H1 (cell line): Measurements from ENCODE around the gene COMMD1. TPM values are rescaled to one million over a fixed set of nuclear protein-coding genes. Genes with fewer than 3 reads are reported as not detected.

ENCODE experiments used
- BCL11A ChIP-seq, 2 experiments: IDR thresholded peaks; one replicate each; pipeline ENCODE4 v1.6.1; 2011; ENCODE audit warnings: low read depth in 2 of 2, low read length in 2 of 2, mild to moderate bottlenecking in 2 of 2
- CEBPB ChIP-seq: IDR thresholded peaks from 2 replicates; pipeline ENCODE4 v1.6.1; 2012; ENCODE audit warnings: low read depth, low read length
- CHD2 ChIP-seq: IDR thresholded peaks from 2 replicates; pipeline ENCODE4 v1.6.1; 2012; ENCODE audit warnings: low read length, improper control_type of control experiment
- CTBP2 ChIP-seq: IDR thresholded peaks from 2 replicates; pipeline ENCODE4 v1.7.0; 2011; ENCODE audit warnings: borderline replicate concordance, mild to moderate bottlenecking, moderate library complexity, mixed read lengths, low read length; ENCODE audit not compliant: insufficient read depth, insufficient read length
- FOSL1 ChIP-seq: IDR thresholded peaks from 2 replicates; pipeline ENCODE4 v1.6.1; 2011; ENCODE audit warnings: mild to moderate bottlenecking, low read depth, low read length, moderate library complexity; ENCODE audit not compliant: insufficient read depth
- JUN ChIP-seq: IDR thresholded peaks from 2 replicates; pipeline ENCODE4 v1.6.1; 2011; ENCODE audit warnings: low read depth, mild to moderate bottlenecking, improper control_type of control experiment, low read length
- MAFK ChIP-seq: IDR thresholded peaks from 2 replicates; pipeline ENCODE4 v1.6.1; 2012; ENCODE audit warnings: low read depth, mild to moderate bottlenecking, improper control_type of control experiment, low read length
- TAF7 ChIP-seq: optimal IDR thresholded peaks from 2 replicates; pipeline ENCODE3; 2011; ENCODE audit warnings: low read depth, mild to moderate bottlenecking, inconsistent platforms, low read length, moderate library complexity, borderline replicate concordance
- ZNF274 ChIP-seq: IDR thresholded peaks from 2 replicates; pipeline ENCODE4 v1.7.0; 2012; ENCODE audit warnings: low read length, borderline replicate concordance; ENCODE audit errors: extremely low read depth
- polyA plus RNA-seq, 7 experiments: library from polyadenylated mRNA; depleted of rRNA in 3 of 7; stranded (reverse) in 5 of 7; unstranded in 2 of 7; fragments of >200 nt in 5 of 7; fragments of 200-250 nt in 2 of 7; gene quantifications; 1 replicate in 5 of 7; 2 replicates in 1 of 7; 4 replicates in 1 of 7; pipeline versions ENCODE4 v1.2.1 to v1.2.3, GENCODE V29; 2011 to 2013; ENCODE audit warnings: missing spikeins in 2 of 7, mixed read lengths in 2 of 7
- total RNA-seq: library from RNA; stranded (reverse); fragmentation: NEBNext Ultra II Directional; extraction: Animal tissue kit (Norgen Biotek cat#: 25700); gene quantifications from 2 replicates; pipeline ENCODE4 v1.2.1, GENCODE V29; 2021

COMMD1 gene
- total and polyA plus RNA-seq, 2 of the 8 experiments (the other 6 are each of a cell fraction or from before 2014, with no cell fraction given), result 23.5 to 28.3 TPM

DNA sequence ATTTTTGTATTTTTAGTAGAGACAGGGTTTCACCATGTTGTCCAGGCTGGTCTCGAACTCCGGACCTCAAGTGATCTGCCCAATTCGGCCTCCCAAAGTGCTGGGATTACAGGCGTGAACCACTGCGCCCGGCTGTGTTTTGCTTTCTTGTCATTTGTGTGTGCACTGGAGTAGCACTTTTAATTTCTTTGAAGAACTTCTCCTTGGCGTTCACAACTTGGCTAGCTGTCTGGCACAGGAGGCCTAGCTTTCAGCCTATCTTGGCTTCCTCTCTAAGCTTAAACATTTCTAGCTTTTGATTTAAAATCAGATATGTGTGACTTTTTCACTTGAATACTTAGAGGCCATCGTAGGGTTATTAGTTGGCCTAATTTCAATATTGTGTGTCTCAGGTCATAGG, 93.0 kb downstream of the COMMD1 start (continued):
- TF ChIP-seq CTBP2 (no peak), MAFK (no peak), CEBPB (no peak), FOSL1 (no peak), JUN (no peak), TAF7 (no peak), ZNF274 (no peak), BCL11A (IDR thresholded peaks at IDR 0.05; ENCODE audit: low read depth in 2 of 2, low read length in 2 of 2) (no peak), CHD2 (no peak)
